ENCODE results near the gene MYL7. TPM values are rescaled to one million over a fixed set of nuclear protein-coding genes. Genes with fewer than 3 reads are reported as not detected.

MYL7 gene
- total RNA-seq, 4 donors from 2014 or later, result not detected

- no peak for TF ChIP-seq CTCF (IDR thresholded peaks at IDR 0.05; ENCODE audit: low read depth)
Measured at GRCh38 chr7:44116087-44116788, 24.9 kb downstream of the MYL7 start.

DNA sequence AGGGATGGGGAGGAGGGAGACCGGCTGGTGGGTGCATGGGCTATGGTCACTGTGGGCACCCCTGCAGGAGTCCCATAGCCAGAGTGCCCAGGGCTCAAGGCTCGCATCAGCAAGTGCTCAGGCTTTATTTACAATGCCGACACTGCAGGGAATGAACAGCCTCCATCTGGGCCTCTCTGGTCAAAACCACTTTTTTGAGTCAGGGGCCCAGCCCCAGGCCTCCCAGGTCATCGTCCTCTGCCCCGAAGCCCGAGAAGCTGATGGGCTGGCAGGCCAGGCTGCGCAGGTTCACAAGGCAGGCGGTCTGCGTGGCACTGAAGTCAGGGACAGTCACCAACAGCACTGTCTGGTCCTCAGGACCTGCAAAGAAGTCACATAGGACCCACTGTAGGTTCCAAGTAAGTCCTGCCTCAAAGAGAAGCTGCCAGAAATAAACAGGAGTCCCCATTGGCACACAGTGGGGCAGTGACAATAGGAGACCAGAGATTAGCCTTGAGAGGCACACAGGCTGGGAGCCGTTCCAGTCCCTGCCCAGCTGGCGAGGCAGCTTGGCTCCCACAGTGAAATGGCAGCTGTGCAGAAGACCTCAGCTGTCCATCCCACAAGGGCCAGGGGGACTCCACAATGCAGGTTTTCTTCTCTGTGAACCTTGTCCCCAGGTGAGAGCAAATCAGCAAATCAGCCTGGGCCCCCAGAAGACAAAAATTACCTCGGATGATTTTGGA is 26.4 kb downstream of the MYL7 start:
- no peak for TF ChIP-seq CTCF (IDR thresholded peaks at IDR 0.05; ENCODE audit: low read depth)

DNA sequence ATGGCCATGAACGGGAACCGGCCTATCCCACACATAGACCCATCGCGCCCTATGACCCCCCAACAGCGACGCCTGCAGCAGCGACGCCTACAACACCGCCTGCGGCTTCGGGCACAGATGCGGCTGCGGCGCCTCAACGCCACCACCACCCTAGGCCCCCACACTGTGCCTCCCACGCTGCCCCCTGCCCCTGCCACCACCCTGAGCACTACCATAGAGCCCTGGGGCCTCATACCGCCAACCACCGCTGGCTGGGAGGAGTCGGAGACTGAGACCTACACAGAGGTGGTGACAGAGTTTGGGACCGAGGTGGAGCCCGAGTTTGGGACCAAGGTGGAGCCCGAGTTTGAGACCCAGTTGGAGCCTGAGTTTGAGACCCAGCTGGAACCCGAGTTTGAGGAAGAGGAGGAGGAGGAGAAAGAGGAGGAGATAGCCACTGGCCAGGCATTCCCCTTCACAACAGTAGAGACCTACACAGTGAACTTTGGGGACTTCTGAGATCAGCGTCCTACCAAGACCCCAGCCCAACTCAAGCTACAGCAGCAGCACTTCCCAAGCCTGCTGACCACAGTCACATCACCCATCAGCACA is 27.3 kb downstream of the MYL7 start:
- TF ChIP-seq CTCF (IDR thresholded peaks at IDR 0.05; ENCODE audit: low read depth), result no peak

- no peak for TF ChIP-seq CTCF (IDR thresholded peaks at IDR 0.05; ENCODE audit: low read depth)
Measured at GRCh38 chr7:44112997-44113763, 28.0 kb downstream of the MYL7 start.

DNA sequence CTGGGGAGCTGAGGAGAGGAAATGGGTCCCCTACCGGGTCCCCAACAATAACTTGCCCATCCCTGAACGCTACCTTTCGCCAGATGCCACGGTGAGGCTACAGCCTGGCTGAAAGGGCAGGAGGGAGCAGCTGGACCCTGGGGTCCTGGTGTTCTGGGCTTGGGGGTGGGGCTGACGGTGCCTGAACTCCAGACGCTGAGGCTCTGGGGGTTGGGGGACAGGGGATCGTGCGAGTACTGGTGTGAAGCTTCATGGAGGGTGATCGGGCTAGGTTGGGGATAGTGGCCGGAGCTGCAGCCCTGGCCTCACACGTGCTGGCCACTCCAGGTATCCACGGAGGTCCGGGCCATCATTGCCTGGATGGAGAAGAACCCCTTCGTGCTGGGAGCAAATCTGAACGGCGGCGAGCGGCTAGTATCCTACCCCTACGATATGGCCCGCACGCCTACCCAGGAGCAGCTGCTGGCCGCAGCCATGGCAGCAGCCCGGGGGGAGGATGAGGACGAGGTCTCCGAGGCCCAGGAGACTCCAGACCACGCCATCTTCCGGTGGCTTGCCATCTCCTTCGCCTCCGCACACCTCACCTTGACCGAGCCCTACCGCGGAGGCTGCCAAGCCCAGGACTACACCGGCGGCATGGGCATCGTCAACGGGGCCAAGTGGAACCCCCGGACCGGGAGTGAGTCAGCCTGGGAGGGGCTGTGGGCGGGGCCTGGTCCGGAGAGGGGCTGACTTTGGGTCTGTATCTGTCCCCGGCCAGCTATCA is 28.7 kb downstream of the MYL7 start:
- TF ChIP-seq CTCF (IDR thresholded peaks at IDR 0.05; ENCODE audit: low read depth), result no peak

GRCh38 chr7:44111761-44112160 is 29.4 kb downstream of the MYL7 start:
- TF ChIP-seq CTCF (IDR thresholded peaks at IDR 0.05; ENCODE audit: low read depth), result no peak

Measured in subcutaneous adipose tissue (tissue), 4 donors.